ENCODE measurements around the gene FAM89A. TPM values are rescaled to one million over a fixed set of nuclear protein-coding genes. Genes with fewer than 3 reads are reported as not detected.

The FAM89A gene
- total and polyA plus RNA-seq, 9 of the 15 experiments (the other 6 are each of a cell fraction or from before 2014, with no cell fraction given): 8.7 to 66.2 (median 43.3) TPM

GRCh38 chr1:230979389-230979716, 60.7 kb downstream of the FAM89A start (continued):
- TF ChIP-seq DLX4 (CRISPR knock-in tag; IDR thresholded peaks at IDR 0.05) (no peak), ZNF780A (CRISPR knock-in tag; IDR thresholded peaks at IDR 0.05) (no peak), POLR3A (IDR thresholded peaks at IDR 0.05; ENCODE audit: borderline replicate concordance, extremely low read depth, insufficient read depth, insufficient read length) (no peak), STAT6 (CRISPR knock-in tag; IDR thresholded peaks at IDR 0.05) (no peak), SMAD2 (IDR thresholded peaks at IDR 0.05; ENCODE audit: low read depth, low read length) (no peak), ZNF668 (CRISPR knock-in tag; IDR thresholded peaks at IDR 0.05) (no peak), ZNF134 (CRISPR knock-in tag; conservative IDR thresholded peaks at IDR 0.05) (no peak), GTF2A2 (tag; IDR thresholded peaks at IDR 0.05) (0 out of 2 replicates have a peak, but pooled peaks have one; percentile 7), CBX8 (IDR thresholded peaks at IDR 0.05; ENCODE audit: borderline replicate concordance, extremely low read depth, low read depth, low read length, poor library complexity, severe bottlenecking) (no peak), RBM34 (IDR thresholded peaks at IDR 0.05; ENCODE audit: borderline replicate concordance, insufficient read depth, low read length) (no peak), TAF15 (IDR thresholded peaks at IDR 0.05; ENCODE audit: low read depth, low read length) (no peak), PHF21A (IDR thresholded peaks at IDR 0.05; ENCODE audit: borderline replicate concordance, low read depth) (no peak), ARHGAP35 (IDR thresholded peaks at IDR 0.05; ENCODE audit: partially characterized antibody) (no peak), SIN3A (IDR thresholded peaks at IDR 0.05; ENCODE audit: borderline replicate concordance in 2 of 2, control insufficient read depth in 1 of 2, low read depth in 2 of 2, low read length in 2 of 2) (peak in 1 of 2 experiments; percentile 1; a peak in 1 of 4 replicates), RBBP5 (IDR thresholded peaks at IDR 0.05; ENCODE audit: borderline replicate concordance, insufficient read depth, low read length, poor library complexity, severe bottlenecking) (no peak), SUPT5H (IDR thresholded peaks at IDR 0.05) (no peak), U2AF1 (optimal IDR thresholded peaks at IDR 0.05; ENCODE audit: low read depth, low read length) (no peak), NFRKB (IDR thresholded peaks at IDR 0.05; ENCODE audit: low read depth) (0 out of 2 replicates have a peak, but pooled peaks have one; percentile 8), SMAD4 (CRISPR knock-in tag; conservative IDR thresholded peaks at IDR 0.05) (no peak), SMARCA5 (IDR thresholded peaks at IDR 0.05) (no peak), ZC3H4 (CRISPR knock-in tag; IDR thresholded peaks at IDR 0.05; ENCODE audit: borderline replicate concordance) (0 out of 2 replicates have a peak, but pooled peaks have one; percentile 50), CREB5 (CRISPR knock-in tag; IDR thresholded peaks at IDR 0.05) (0 out of 2 replicates have a peak, but pooled peaks have one; percentile 37), MLX (CRISPR knock-in tag; conservative IDR thresholded peaks at IDR 0.05) (no peak)

All from K562 (cell line).